ENCODE measurements around the gene TUBA3E.
"Not testable (repeated sequence)": the region's sequence is repeated elsewhere in the genome, so short reads cannot be mapped to it uniquely, and the experiment has no call there.

The TUBA3E gene

GRCh38 chr2:130190237-130190636 lies 8.0 kb downstream of the TUBA3E start:
- DNase-seq = no peak

GRCh38 chr2:130188958-130189357 lies 9.3 kb downstream of the TUBA3E start:
- not testable (repeated sequence) for DNase-seq

- DNase-seq = not testable (repeated sequence)
Measured at GRCh38 chr2:130187859-130188792, 10.1 kb downstream of the TUBA3E start.

GRCh38 chr2:130187268-130187667 lies 11.0 kb downstream of the TUBA3E start:
- no peak for DNase-seq

GRCh38 chr2:130186391-130186790 lies 11.8 kb downstream of the TUBA3E start:
- no peak for DNase-seq

GRCh38 chr2:130185896-130186295 lies 12.3 kb downstream of the TUBA3E start:
- DNase-seq = no peak

- no peak for DNase-seq
Measured at GRCh38 chr2:130185436-130185835, 12.8 kb downstream of the TUBA3E start.

GRCh38 chr2:130183512-130184373 lies 14.5 kb downstream of the TUBA3E start:
- no peak for DNase-seq

GRCh38 chr2:130182826-130183511 lies 15.3 kb downstream of the TUBA3E start:
- not testable (repeated sequence) for DNase-seq

- DNase-seq = peak; percentile 67
Measured at GRCh38 chr2:130181880-130182682, 16.2 kb downstream of the TUBA3E start, which contains the start of gene MZT2B. Gene MZT2B, plus strand, starts transcription at chr2:130182262. Its CDS starts 21 bp downstream, at chr2:130182283.

- DNase-seq = peak; percentile 90
Measured at GRCh38 chr2:130181325-130181879, 16.8 kb downstream of the TUBA3E start, which contains the start of gene SMPD4. Gene SMPD4, minus strand, starts transcription at chr2:130181602. Its CDS starts 5,010 bp downstream, at chr2:130176592.

- DNase-seq = not testable (repeated sequence)
Measured at GRCh38 chr2:130180404-130181324, 17.6 kb downstream of the TUBA3E start.

- DNase-seq = not testable (repeated sequence)
Measured at GRCh38 chr2:130174866-130175265, 23.4 kb downstream of the TUBA3E start.

GRCh38 chr2:130169896-130170295 lies 28.3 kb downstream of the TUBA3E start:
- DNase-seq = no peak

- DNase-seq = not testable (repeated sequence)
Measured at GRCh38 chr2:130169163-130169562, 29.1 kb downstream of the TUBA3E start.

- not testable (repeated sequence) for DNase-seq
Measured at GRCh38 chr2:130166611-130167010, 31.6 kb downstream of the TUBA3E start.

GRCh38 chr2:130165293-130166016 lies 32.8 kb downstream of the TUBA3E start:
- DNase-seq = no peak

GRCh38 chr2:130162968-130163367 lies 35.3 kb downstream of the TUBA3E start:
- no peak for DNase-seq

- DNase-seq = not testable (repeated sequence)
Measured at GRCh38 chr2:130162486-130162885, 35.8 kb downstream of the TUBA3E start.

Data from kidney glomerular epithelial cell (primary cell).